ENCODE results near the gene PAK1. TPM values are rescaled to one million over a fixed set of nuclear protein-coding genes. Genes with fewer than 3 reads are reported as not detected.

The PAK1 gene
- total RNA-seq, 1 donor from 2014 or later = 41.0 TPM

- H2AFZ ChIP-seq (ENCODE audit: low read depth, low read length) = no peak overlapping the region
- H3K9me3 Mint-ChIP-seq (ENCODE audit: unreplicated experiment) = peaks cover 2% of the 10 kb centered on the region
- H3K9ac ChIP-seq (ENCODE audit: low read length) = no peak overlapping the region
- no peaks in the 10 kb centered on the region for H3K79me2 ChIP-seq (ENCODE audit: insufficient read depth, low read length)
- H3K27me3 Mint-ChIP-seq (ENCODE audit: low read depth, unreplicated experiment) = peaks cover 10% of the 10 kb centered on the region
- H3K36me3 Mint-ChIP-seq (ENCODE audit: low read depth, unreplicated experiment) = no peaks in the 10 kb centered on the region
- DNase-seq (ENCODE audit: low read depth) = peak; percentile 31
- H3K27me3 ChIP-seq (ENCODE audit: insufficient read depth, low read length) = peaks cover 5% of the 10 kb centered on the region
- TF ChIP-seq CTCF (IDR thresholded peaks at IDR 0.05; ENCODE audit: insufficient read depth, low read depth, low read length) = no peak
- no peak for TF ChIP-seq EZH2 (IDR thresholded peaks at IDR 0.05; ENCODE audit: insufficient read depth, low read length)
- no peak for FAIRE-seq
- no peaks in the 10 kb centered on the region for H4K20me1 ChIP-seq (ENCODE audit: insufficient read depth, low read length)
- H3K4me3 ChIP-seq (ENCODE audit: insufficient read depth, low read depth, low read length) = no peak overlapping the region
- no peaks in the 10 kb centered on the region for H3K9me3 ChIP-seq (ENCODE audit: insufficient read depth, low read depth, low read length)
- no peak overlapping the region for H3K27ac ChIP-seq (ENCODE audit: low read depth, low read length)
- no peaks in the 10 kb centered on the region for H3K36me3 ChIP-seq (ENCODE audit: insufficient read depth, low read length)
- H3K27ac Mint-ChIP-seq (ENCODE audit: unreplicated experiment) = no peak overlapping the region
- peaks cover 8% of the 10 kb centered on the region for H3K4me1 ChIP-seq (ENCODE audit: insufficient read depth, low read length)
- no peak overlapping the region for H3K4me2 ChIP-seq (ENCODE audit: low read length)
- peaks cover 15% of the 10 kb centered on the region for H3K4me1 Mint-ChIP-seq (ENCODE audit: low read depth, unreplicated experiment)
- no peak overlapping the region for H3K4me3 Mint-ChIP-seq (ENCODE audit: unreplicated experiment)
Observed at GRCh38 chr11:77503006-77503405, 29.1 kb upstream of the PAK1 start.

- H3K4me2 ChIP-seq (ENCODE audit: low read length) = no peak overlapping the region
- Mint-ChIP-seq H3K4me3 (ENCODE audit: unreplicated experiment) (no peak overlapping the region), H3K4me1 (ENCODE audit: low read depth, unreplicated experiment) (peaks cover 15% of the 10 kb centered on the region), H3K9me3 (ENCODE audit: unreplicated experiment) (peaks cover 2% of the 10 kb centered on the region), H3K27me3 (ENCODE audit: low read depth, unreplicated experiment) (peaks cover 8% of the 10 kb centered on the region), H3K36me3 (ENCODE audit: low read depth, unreplicated experiment) (no peaks in the 10 kb centered on the region), H3K27ac (ENCODE audit: unreplicated experiment) (no peak overlapping the region)
- no peak for TF ChIP-seq CTCF (IDR thresholded peaks at IDR 0.05; ENCODE audit: insufficient read depth, low read depth, low read length)
- H3K9ac ChIP-seq (ENCODE audit: low read length) = no peak overlapping the region
- H2AFZ ChIP-seq (ENCODE audit: low read depth, low read length) = no peak overlapping the region
- no peaks in the 10 kb centered on the region for H3K9me3 ChIP-seq (ENCODE audit: insufficient read depth, low read depth, low read length)
- H3K4me1 ChIP-seq (ENCODE audit: insufficient read depth, low read length) = peaks cover 8% of the 10 kb centered on the region
- DNase-seq (ENCODE audit: low read depth) = no peak
- H3K4me3 ChIP-seq (ENCODE audit: insufficient read depth, low read depth, low read length) = no peak overlapping the region
- H3K27ac ChIP-seq (ENCODE audit: low read depth, low read length) = no peak overlapping the region
- H3K79me2 ChIP-seq (ENCODE audit: insufficient read depth, low read length) = no peaks in the 10 kb centered on the region
- H3K27me3 ChIP-seq (ENCODE audit: insufficient read depth, low read length) = peaks cover 5% of the 10 kb centered on the region
- no peak for FAIRE-seq
- no peaks in the 10 kb centered on the region for H4K20me1 ChIP-seq (ENCODE audit: insufficient read depth, low read length)
- H3K36me3 ChIP-seq (ENCODE audit: insufficient read depth, low read length) = no peaks in the 10 kb centered on the region
Observed at GRCh38 chr11:77502346-77502905, 28.5 kb upstream of the PAK1 start.

- Histone ChIP-seq H3K9me3 (ENCODE audit: insufficient read depth, low read depth, low read length) (no peaks in the 10 kb centered on the region), H4K20me1 (ENCODE audit: insufficient read depth, low read length) (no peaks in the 10 kb centered on the region), H3K4me3 (ENCODE audit: insufficient read depth, low read depth, low read length) (no peak overlapping the region), H3K27ac (ENCODE audit: low read depth, low read length) (no peak overlapping the region), H3K27me3 (ENCODE audit: insufficient read depth, low read length) (peaks cover 5% of the 10 kb centered on the region), H3K4me2 (ENCODE audit: low read length) (no peak overlapping the region), H3K4me1 (ENCODE audit: insufficient read depth, low read length) (peaks cover 2% of the 10 kb centered on the region), H2AFZ (ENCODE audit: low read depth, low read length) (no peak overlapping the region), H3K79me2 (ENCODE audit: insufficient read depth, low read length) (no peaks in the 10 kb centered on the region), H3K9ac (ENCODE audit: low read length) (no peak overlapping the region), H3K36me3 (ENCODE audit: insufficient read depth, low read length) (no peaks in the 10 kb centered on the region)
- no peak for TF ChIP-seq CTCF (IDR thresholded peaks at IDR 0.05; ENCODE audit: insufficient read depth, low read depth, low read length)
- no peak for DNase-seq (ENCODE audit: low read depth)
- Mint-ChIP-seq H3K36me3 (ENCODE audit: low read depth, unreplicated experiment) (no peaks in the 10 kb centered on the region), H3K4me3 (ENCODE audit: unreplicated experiment) (no peak overlapping the region), H3K27ac (ENCODE audit: unreplicated experiment) (no peak overlapping the region), H3K4me1 (ENCODE audit: low read depth, unreplicated experiment) (peaks cover 10% of the 10 kb centered on the region), H3K27me3 (ENCODE audit: low read depth, unreplicated experiment) (peaks cover 8% of the 10 kb centered on the region), H3K9me3 (ENCODE audit: unreplicated experiment) (peaks cover 2% of the 10 kb centered on the region)
- no peak for FAIRE-seq
Observed at GRCh38 chr11:77501758-77502157, 27.9 kb upstream of the PAK1 start.
